Cardiac muscle cell (in vitro differentiated cells and primary cell): ENCODE data around the gene CAMKK1. TPM values are rescaled to one million over a fixed set of nuclear protein-coding genes. Genes with fewer than 3 reads are reported as not detected.

ENCODE experiments used
- DNase-seq, 2 donors: peaks; one replicate each; pipeline versions ENCODE4 v3.0.0 to v3.0.0-alpha.2; 2010 to 2017; ENCODE audit warnings: low read depth in 1 of 2, low spot score in 1 of 2
- H3K27ac ChIP-seq: fragments of 200-600 bp; sonication (generic); 2 replicates; pipeline ENCODE4 v1.5.1; 2016
- H3K27me3 ChIP-seq: fragments of 200-600 bp; sonication (generic); 2 replicates; pipeline ENCODE4 v1.6.0; 2016; ENCODE audit warnings: control low read depth
- H3K36me3 ChIP-seq: fragments of 200-600 bp; sonication (generic); 2 replicates; pipeline ENCODE4 v1.5.1; 2016; ENCODE audit warnings: control low read depth
- H3K4me1 ChIP-seq: fragments of 200-600 bp; sonication (generic); 2 replicates; pipeline ENCODE4 v1.8.1; 2017; ENCODE audit warnings: low read depth, mild to moderate bottlenecking, mixed run types
- H3K4me3 ChIP-seq: fragments of 200-600 bp; sonication (generic); 2 replicates; pipeline ENCODE4 v1.5.1; 2016; ENCODE audit warnings: mild to moderate bottlenecking
- H3K9me3 ChIP-seq: fragments of 200-600 bp; sonication (generic); 2 replicates; pipeline ENCODE4 v1.5.1; 2017; ENCODE audit warnings: low read depth, mild to moderate bottlenecking, control low read depth
- polyA plus RNA-seq: library from polyadenylated mRNA; unstranded; fragments of >200 nt; fragmentation: Nextera tagmentation; extraction: Ambion mirVana; gene quantifications from 2 replicates; pipeline ENCODE4 v1.2.1, GENCODE V29; 2016
- total RNA-seq: library from RNA; depleted of rRNA; stranded (reverse); fragments of >200 nt; gene quantifications from 2 replicates; pipeline ENCODE4 v1.2.3, GENCODE V29; 2016
- TF ChIP-seq, protein P1 (sequence below): IDR thresholded peaks from 2 replicates; pipeline ENCODE4 v1.5.1; 2012; ENCODE audit warnings: low read depth, mild to moderate bottlenecking, low read length

Gene CAMKK1
- total and polyA plus RNA-seq, 2 experiments from 2014 or later, result 7.7 to 12.4 TPM

DNA sequence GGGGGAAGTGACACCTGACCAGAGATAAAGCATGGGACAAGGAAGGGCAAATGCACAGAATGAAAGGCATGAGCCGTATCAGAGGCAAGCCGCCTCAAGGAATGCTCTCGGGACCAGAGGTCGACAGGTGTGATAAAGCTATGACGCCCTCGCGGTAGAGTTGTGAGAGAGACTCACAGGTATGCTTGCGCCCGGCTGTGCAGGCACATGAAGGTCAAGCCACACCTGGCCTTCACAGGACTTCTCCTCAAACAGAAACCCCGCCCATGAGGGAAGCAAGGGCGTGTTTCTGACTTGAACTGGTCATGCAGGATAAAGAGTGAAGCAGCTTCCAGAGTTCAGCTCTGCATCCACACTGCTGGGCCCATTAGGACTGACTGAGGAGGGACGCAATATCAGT is 54.6 kb downstream of the CAMKK1 start:
- no peaks in the 10 kb centered on the region for H3K9me3 ChIP-seq
- H3K4me1 ChIP-seq, result peaks cover 44% of the 10 kb centered on the region
- no peaks in the 10 kb centered on the region for H3K27me3 ChIP-seq

DNA sequence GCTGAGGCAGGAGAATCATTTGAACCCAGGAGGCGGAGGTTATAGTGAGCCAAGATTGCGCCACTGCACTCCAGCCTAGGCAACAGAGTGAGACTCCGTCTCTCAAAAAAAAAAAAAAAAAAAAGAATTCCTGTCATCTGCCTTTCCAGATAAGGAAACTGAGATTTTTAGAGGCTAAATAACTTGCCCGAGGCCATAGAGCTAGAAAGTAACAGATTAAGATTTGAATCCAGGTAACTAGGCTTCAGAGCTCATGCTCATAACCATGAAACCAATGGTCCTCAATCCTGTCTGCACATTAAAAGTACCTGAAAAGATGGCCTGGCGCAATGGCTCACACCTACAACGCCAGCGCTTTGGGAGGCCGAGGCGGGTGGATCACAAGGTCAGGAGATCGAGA is 56.3 kb downstream of the CAMKK1 start:
- Histone ChIP-seq H3K27me3 (no peaks in the 10 kb centered on the region), H3K4me1 (peaks cover 44% of the 10 kb centered on the region), H3K36me3 (peaks cover 29% of the 10 kb centered on the region), H3K27ac (no peak overlapping the region), H3K4me3 (no peak overlapping the region), H3K9me3 (no peaks in the 10 kb centered on the region)
- no peak for DNase-seq
- TF ChIP-seq, protein P1, sequence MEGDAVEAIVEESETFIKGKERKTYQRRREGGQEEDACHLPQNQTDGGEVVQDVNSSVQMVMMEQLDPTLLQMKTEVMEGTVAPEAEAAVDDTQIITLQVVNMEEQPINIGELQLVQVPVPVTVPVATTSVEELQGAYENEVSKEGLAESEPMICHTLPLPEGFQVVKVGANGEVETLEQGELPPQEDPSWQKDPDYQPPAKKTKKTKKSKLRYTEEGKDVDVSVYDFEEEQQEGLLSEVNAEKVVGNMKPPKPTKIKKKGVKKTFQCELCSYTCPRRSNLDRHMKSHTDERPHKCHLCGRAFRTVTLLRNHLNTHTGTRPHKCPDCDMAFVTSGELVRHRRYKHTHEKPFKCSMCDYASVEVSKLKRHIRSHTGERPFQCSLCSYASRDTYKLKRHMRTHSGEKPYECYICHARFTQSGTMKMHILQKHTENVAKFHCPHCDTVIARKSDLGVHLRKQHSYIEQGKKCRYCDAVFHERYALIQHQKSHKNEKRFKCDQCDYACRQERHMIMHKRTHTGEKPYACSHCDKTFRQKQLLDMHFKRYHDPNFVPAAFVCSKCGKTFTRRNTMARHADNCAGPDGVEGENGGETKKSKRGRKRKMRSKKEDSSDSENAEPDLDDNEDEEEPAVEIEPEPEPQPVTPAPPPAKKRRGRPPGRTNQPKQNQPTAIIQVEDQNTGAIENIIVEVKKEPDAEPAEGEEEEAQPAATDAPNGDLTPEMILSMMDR, result no peak

More for the DNA sequence above, 54.6 kb downstream of the CAMKK1 start:
- no peak for DNase-seq
- Histone ChIP-seq H3K36me3 (peaks cover 29% of the 10 kb centered on the region), H3K27ac (peak overlapping the region; percentile 67), H3K4me3 (no peak overlapping the region)
- TF ChIP-seq, protein P1, result no peak

DNA sequence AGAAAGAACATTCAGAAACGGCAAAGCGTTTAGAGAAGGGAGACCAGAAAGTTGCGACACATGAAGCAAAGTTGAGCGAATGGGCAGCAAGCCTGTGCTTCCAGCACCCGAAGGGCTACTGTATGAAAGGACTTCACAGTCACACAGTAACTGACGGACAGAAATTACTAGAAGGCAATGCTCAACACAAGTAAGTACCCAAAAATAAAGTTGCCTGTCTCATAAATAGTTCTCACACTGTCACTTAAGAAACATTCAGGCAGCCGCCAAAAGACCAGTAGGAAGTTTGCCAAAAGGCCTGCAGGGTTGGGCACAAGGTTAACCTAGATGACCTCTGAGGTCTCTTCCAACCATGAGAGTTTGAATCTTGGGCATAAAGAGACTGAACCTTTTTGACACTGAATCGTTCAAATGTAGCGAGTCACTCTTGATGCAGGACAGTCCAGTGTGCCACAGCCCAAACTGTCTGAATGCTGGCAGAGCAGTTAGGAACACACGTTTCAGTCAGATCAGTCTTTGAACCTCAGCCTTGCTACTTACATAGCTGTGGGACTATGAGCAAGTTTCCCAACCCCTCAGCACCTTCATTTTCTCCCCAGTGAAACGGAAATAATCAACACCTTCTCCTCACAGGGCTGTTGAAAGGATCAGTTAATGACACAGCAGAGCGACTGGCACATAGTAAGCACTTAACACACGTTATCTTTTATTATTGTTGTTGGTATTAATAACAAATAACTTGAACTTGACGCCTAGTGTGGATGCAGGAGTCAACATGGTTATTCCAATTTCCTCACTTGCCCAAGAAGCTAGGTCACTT is 57.2 kb downstream of the CAMKK1 start:
- Histone ChIP-seq H3K4me1 (peaks cover 40% of the 10 kb centered on the region), H3K27ac (peak overlapping the region; percentile 83)
- TF ChIP-seq, protein P1, result no peak

DNA sequence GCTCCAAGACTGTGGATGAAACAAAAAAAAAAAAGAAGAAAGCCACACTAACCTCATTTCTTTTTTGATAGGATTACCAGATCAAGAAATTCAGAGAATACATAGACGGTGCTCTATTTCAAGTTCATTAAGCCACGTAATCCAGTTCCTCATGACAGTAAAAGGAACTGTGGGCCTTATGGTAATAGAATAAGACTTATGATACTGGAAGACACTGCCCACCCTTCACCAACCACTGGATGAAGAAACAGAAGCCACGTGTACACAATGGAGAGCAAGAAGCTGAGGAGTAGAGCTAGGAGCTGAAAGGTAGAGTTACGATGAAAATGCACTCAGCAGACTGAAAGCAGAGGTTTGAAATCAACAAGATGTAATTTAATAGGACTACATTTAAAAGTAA is 58.0 kb downstream of the CAMKK1 start:
- Histone ChIP-seq H3K9me3 (no peaks in the 10 kb centered on the region), H3K36me3 (peaks cover 33% of the 10 kb centered on the region)
- no peak for DNase-seq

More for the DNA sequence above, 57.2 kb downstream of the CAMKK1 start:
- Histone ChIP-seq H3K27me3 (no peaks in the 10 kb centered on the region), H3K36me3 (peaks cover 29% of the 10 kb centered on the region), H3K9me3 (no peaks in the 10 kb centered on the region), H3K4me3 (no peak overlapping the region)
- DNase-seq, result peak in 1 of 2 donors; percentile 22

DNA sequence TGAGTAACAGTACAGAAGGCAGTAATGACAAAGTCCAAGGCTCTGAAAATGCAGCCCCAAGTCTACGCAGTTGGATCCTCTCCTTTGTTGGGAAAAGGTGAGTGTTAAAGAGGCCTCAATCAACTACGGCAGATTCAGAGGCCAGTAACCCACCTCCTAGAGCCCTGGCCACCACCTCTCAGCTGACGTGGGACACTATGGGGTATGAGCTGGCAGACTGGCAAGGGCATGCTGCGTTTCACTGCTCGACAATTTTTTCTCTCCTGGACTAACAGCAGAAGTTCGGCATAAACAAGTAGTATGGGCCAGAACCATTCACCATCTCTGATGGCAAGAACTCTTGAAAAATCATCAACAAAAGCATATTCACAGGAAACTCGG is 64.0 kb downstream of the CAMKK1 start:
- H3K27ac ChIP-seq, result peak overlapping the region; percentile 78

More for the DNA sequence above, 58.0 kb downstream of the CAMKK1 start:
- H3K4me3 ChIP-seq, result no peak overlapping the region
- peaks cover 32% of the 10 kb centered on the region for H3K4me1 ChIP-seq
- no peaks in the 10 kb centered on the region for H3K27me3 ChIP-seq
- TF ChIP-seq, protein P1, result no peak
- H3K27ac ChIP-seq, result peak overlapping the region; percentile 83

More for the DNA sequence above, 64.0 kb downstream of the CAMKK1 start:
- DNase-seq, result no peak
- TF ChIP-seq, protein P1, result no peak
- H3K36me3 ChIP-seq, result peaks cover 38% of the 10 kb centered on the region
- H3K4me1 ChIP-seq, result no peaks in the 10 kb centered on the region
- H3K9me3 ChIP-seq, result no peaks in the 10 kb centered on the region
- no peak overlapping the region for H3K4me3 ChIP-seq
- no peaks in the 10 kb centered on the region for H3K27me3 ChIP-seq
